Activated naive CD4-positive, alpha-beta T cell treated with anti-CD3 and anti-CD28 coated beads, Interleukin-2, amount 50 U/mL, for 72 hours (primary cell): ENCODE data around the gene MARCHF7. TPM values are rescaled to one million over a fixed set of nuclear protein-coding genes. Genes with fewer than 3 reads are reported as not detected.
"Not testable (repeated sequence)": the region's sequence is repeated elsewhere in the genome, so short reads cannot be mapped to it uniquely, and the experiment has no call there.

Experiments
- ATAC-seq, 2 donors: fragments of 150-1000 bp; cut with Tn5 transposase; 2 replicates each; pipeline ENCODE4 v1.10.0; 2021; ENCODE audit warnings: mild to moderate bottlenecking in 2 of 2, moderate library complexity in 2 of 2
- DNase-seq, 2 donors: peaks; one replicate each; pipeline ENCODE4 v3.0.0; 2021 to 2022; ENCODE audit warnings: low spot score in 2 of 2
- H3K27ac Mint-ChIP-seq, 2 donors: one replicate each; pipeline ENCODE4 v1.8.0; 2022; ENCODE audit warnings: mild to moderate bottlenecking in 2 of 2, mixed read lengths in 2 of 2
- H3K36me3 Mint-ChIP-seq, 2 donors: one replicate each; pipeline ENCODE4 v1.8.0; 2022; ENCODE audit warnings: mixed read lengths in 2 of 2
- H3K9me3 Mint-ChIP-seq, 2 donors: one replicate each; pipeline ENCODE4 v1.8.0; 2022; ENCODE audit warnings: mixed read lengths in 2 of 2
- total RNA-seq, 2 donors: library from RNA; stranded (reverse); gene quantifications; one replicate each; pipeline ENCODE4 v1.2.3, GENCODE V29; 2022

The MARCHF7 gene
- 10 to 100 TPM; 79.1 to 84.9 TPM for total RNA-seq

- peak within 1 kb of the TSS; percentile 99 to 100 for H3K27ac Mint-ChIP-seq
- H3K36me3 Mint-ChIP-seq, result peaks cover 20 to 47% of the 10 kb centered on the region in 2 donors
- ATAC-seq, result peak; percentile 94 to 96
- DNase-seq, result peak; percentile 98
- H3K9me3 Mint-ChIP-seq, result no peaks in the 10 kb centered on the region
Measured at GRCh38 chr2:159712143-159712928, at the start of gene MARCHF7. MARCHF7 (plus strand) TSS chr2:159712506; CDS start chr2:159729023, 16,517 bp downstream.

DNA sequence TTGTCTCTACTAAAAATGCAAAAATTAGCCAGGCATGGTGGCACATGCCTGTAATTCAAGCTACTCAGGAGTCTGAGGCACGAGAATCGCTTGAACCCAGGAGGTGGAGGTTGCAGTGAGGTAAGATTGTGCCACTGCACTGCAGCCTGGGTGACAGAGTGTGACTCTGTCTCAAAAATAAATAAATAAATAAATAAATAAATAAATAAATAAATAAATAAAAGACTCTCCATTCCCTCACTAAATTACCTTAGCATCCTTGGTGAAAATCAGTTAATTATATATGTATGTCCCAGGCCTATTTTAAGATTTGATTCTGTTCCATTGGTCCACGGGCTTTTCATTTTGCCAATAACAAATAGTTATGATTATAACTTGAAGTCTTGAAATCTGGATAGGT lies 44.9 kb upstream of the MARCHF7 start:
- DNase-seq, H3K9me3 Mint-ChIP-seq, H3K27ac Mint-ChIP-seq, H3K36me3 Mint-ChIP-seq, ATAC-seq: not testable (repeated sequence)

DNA sequence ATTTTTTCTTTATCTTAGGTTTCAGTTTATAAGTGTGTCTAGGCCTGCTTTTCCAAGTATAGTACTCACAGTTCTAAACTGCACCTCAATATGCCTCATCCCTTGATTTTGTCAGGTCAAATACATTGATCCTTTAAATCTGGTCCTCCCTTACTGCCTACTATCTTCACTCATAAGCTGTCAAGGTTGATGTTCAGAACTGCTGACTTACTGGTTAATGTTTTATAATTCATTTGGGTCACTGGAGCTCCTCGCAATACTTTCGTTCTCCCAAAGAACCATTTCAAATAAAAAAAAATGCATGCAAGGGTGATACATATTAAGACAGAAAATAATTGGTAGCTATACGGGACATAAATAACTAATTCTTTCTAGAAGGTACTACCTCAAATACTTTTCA lies 41.3 kb upstream of the MARCHF7 start:
- H3K27ac Mint-ChIP-seq, result no peak overlapping the region
- no peak for DNase-seq

DNA sequence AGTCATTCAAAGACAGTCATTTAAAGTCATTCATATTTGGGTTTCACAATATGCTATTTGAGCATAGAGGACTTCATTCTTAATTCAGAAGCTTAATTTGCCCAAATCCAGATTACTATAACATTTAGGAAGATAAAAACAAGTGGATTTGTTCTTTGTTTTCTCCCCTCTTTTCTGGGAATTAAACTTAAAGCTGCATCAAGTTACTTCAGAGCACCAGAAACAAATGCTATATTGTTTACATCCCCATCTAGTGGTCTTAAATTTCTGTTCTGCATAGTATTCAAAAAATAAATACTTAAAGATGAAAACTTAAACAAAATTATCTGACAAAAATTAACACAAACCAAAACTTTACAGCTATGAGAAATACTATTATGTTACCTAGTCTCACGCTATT lies 34.7 kb upstream of the MARCHF7 start:
- DNase-seq (no peak), ATAC-seq (no peak)
- H3K9me3 Mint-ChIP-seq, result no peaks in the 10 kb centered on the region
- no peaks in the 10 kb centered on the region for H3K36me3 Mint-ChIP-seq
- H3K27ac Mint-ChIP-seq, result no peak overlapping the region

More for the DNA sequence above, 41.3 kb upstream of the MARCHF7 start:
- Mint-ChIP-seq H3K9me3 (no peaks in the 10 kb centered on the region), H3K36me3 (no peaks in the 10 kb centered on the region)
- ATAC-seq, result no peak

- no peaks in the 10 kb centered on the region for H3K9me3 Mint-ChIP-seq
- no peak for ATAC-seq
- H3K36me3 Mint-ChIP-seq, result no peaks in the 10 kb centered on the region
- no peak overlapping the region for H3K27ac Mint-ChIP-seq
- DNase-seq, result no peak
Measured at GRCh38 chr2:159680692-159681091, 31.6 kb upstream of the MARCHF7 start.

DNA sequence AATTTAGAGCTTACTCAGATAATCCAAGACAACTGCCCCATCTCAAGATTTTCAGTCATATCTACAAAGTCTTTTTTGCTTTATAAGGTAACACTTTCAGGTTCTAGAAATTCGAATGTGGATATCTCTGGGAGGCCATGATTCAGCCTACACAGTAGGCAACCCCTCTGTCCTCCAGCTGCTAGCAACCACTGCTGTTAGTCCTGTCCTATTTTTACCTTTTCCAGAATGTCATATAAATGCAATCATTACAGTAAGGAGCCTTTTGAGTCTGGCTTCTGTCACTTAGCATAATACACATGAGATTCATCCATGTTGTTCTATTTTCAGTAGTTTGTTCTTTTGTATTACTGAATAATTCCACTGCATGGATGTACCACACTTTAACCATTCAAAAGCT lies 28.5 kb upstream of the MARCHF7 start:
- Mint-ChIP-seq H3K36me3 (no peaks in the 10 kb centered on the region), H3K9me3 (no peaks in the 10 kb centered on the region), H3K27ac (peak overlapping the region in 1 of 2 donors; percentile 30)
- DNase-seq (no peak), ATAC-seq (no peak)

DNA sequence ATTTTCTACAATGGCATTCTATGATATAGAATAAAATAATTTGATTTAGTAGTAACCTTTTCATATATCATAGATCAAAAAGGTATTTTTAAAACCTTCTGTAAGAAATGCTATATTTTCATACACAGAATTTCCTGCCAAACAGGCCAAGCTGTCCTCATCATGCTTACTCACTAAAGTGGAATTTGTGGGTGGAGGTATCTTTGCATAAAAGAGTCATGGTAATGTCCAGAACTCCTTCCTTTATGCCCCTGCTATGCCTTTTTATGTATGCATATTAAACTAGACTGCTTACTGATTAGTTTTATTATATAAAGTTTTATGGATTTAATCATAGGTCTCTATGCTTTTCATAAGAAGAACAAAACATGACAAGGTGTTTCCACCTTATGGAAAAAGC lies 27.5 kb upstream of the MARCHF7 start:
- Mint-ChIP-seq H3K9me3 (no peaks in the 10 kb centered on the region), H3K27ac (no peak overlapping the region), H3K36me3 (no peaks in the 10 kb centered on the region)
- DNase-seq, result no peak
- ATAC-seq, result no peak

GRCh38 chr2:159694500-159695040 lies 17.7 kb upstream of the MARCHF7 start:
- H3K27ac Mint-ChIP-seq, result no peak overlapping the region
- ATAC-seq, result no peak
- H3K9me3 Mint-ChIP-seq, result peaks cover 0 to 3% of the 10 kb centered on the region in 2 donors
- no peak for DNase-seq
- peaks cover 5 to 9% of the 10 kb centered on the region in 2 donors for H3K36me3 Mint-ChIP-seq

- ATAC-seq (no peak), DNase-seq (no peak)
- peaks cover 5 to 9% of the 10 kb centered on the region in 2 donors for H3K36me3 Mint-ChIP-seq
- H3K27ac Mint-ChIP-seq, result no peak overlapping the region
- no peaks in the 10 kb centered on the region for H3K9me3 Mint-ChIP-seq
Measured at GRCh38 chr2:159695795-159696448, 16.4 kb upstream of the MARCHF7 start.

DNA sequence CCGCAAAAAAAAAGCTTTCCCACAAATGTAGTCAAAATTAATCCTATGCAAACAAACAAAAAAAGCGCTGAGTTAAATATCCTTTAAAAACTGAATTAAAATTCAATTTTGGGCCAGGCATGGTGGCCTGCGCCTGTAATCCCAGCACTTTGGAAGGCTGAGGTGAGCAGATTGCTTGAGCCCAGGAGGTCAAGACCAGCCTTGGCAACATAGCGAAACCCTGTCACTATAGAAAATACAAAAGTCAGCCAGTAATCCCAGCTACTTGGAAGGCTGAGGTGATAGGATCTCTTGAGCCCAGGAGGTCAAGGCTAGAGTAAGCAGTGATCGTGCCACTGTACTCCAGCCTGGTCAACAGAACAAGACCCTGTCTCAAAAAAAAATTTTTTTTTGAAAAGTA lies 8.8 kb upstream of the MARCHF7 start:
- Mint-ChIP-seq H3K9me3 (no peaks in the 10 kb centered on the region), H3K36me3 (no peaks in the 10 kb centered on the region), H3K27ac (no peak overlapping the region)
- no peak for ATAC-seq
- DNase-seq, result no peak

DNA sequence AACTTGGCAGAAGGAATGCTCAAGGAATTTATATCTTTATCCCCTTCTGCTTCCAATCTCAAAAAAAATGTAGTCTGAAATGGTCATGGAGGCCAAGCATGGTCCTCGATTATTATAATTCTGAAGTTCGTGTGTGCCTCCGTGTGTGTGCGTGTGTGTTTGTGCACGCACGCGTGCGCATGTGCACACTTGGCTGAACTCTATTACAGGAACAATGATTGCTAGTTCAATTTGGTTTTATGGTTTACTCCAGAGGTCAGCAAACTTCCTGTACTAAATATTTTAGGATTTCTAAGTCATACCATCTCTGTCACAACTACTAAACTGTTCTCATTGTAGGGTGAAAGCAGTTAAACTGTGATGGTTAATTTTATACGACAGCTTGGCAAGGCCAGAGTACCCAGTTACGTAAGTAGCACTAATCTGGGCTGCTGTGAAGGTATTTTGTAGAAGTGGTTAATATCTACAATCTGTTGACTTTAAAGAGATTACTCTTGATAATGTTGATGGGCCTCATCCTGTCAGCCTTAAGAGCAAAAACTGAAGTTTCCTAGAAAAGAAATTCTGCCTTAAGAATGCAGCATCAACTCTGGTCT lies 5.8 kb upstream of the MARCHF7 start:
- ATAC-seq, result no peak
- Mint-ChIP-seq H3K36me3 (no peaks in the 10 kb centered on the region), H3K27ac (no peak overlapping the region), H3K9me3 (no peaks in the 10 kb centered on the region)
- no peak for DNase-seq

DNA sequence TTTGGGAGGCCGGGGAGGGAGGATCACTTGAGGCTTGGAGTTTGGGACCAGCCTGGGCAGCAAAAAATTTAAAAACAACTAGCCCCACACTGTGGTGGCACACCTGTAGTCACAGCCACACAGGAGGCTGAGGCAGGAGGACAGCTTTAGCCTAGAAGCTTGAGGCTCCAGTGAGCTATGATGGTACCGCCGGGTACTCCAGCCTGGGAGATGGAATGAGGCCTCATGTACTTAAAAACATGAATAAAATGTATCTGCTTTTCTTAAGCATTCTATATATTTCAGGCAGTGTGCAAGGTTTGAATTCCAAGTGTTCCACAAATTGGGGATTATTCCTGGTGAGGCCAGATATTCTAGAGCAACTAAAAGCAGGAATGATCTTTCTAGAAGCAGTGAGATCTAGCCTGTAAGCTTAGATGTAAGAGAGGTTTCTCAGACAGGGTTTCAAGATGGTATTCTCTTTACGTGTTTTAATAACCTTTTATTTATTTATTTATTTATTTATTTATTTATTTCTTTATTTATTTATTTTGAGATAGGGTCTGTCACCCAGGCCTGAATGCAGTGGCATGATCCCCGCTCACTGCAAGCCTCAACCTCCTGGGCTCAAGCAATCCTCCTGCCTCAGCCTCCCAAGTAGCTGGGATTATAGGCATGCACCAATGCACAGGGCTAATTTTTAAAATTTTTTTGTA lies 4.1 kb upstream of the MARCHF7 start:
- Mint-ChIP-seq H3K9me3 (no peaks in the 10 kb centered on the region), H3K27ac (no peak overlapping the region), H3K36me3 (peaks cover 10 to 11% of the 10 kb centered on the region in 2 donors)
- DNase-seq, result no peak
- no peak for ATAC-seq

DNA sequence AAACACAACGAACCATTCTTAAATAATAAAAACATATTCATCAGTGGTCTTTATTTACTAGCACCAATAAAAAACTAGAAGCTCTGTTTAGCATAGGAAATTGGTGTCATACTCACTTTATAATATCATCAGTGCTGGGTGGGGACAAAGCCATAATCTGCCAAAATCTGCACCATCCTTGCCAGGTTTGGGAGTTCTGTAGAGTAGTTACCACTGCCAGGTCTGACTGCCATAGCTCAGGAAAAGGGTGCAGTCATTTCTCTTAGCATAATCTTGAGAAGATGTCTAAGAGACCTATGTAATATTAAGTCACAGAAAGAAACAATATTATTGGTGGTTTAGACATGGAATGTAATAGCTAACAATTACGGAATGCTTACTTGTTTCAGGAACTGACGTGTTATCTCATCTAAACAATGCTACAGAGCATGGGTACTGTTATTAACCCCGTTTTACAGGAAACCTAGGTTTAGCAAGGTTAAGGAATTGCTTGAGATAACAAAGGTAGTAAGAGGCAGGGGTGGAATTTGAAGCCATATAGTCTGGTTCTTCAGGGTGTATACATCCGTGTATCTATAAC lies 1.6 kb upstream of the MARCHF7 start:
- DNase-seq, result no peak
- Mint-ChIP-seq H3K9me3 (no peaks in the 10 kb centered on the region), H3K36me3 (peaks cover 15 to 31% of the 10 kb centered on the region in 2 donors), H3K27ac (no peak overlapping the region)
- ATAC-seq, result no peak

GRCh38 chr2:159711562-159712142 lies 654 bp upstream of the MARCHF7 start:
- DNase-seq (no peak), ATAC-seq (no peak)
- Mint-ChIP-seq H3K27ac (peak overlapping the region; percentile 95 to 99), H3K36me3 (peaks cover 16 to 41% of the 10 kb centered on the region in 2 donors), H3K9me3 (no peaks in the 10 kb centered on the region)

DNA sequence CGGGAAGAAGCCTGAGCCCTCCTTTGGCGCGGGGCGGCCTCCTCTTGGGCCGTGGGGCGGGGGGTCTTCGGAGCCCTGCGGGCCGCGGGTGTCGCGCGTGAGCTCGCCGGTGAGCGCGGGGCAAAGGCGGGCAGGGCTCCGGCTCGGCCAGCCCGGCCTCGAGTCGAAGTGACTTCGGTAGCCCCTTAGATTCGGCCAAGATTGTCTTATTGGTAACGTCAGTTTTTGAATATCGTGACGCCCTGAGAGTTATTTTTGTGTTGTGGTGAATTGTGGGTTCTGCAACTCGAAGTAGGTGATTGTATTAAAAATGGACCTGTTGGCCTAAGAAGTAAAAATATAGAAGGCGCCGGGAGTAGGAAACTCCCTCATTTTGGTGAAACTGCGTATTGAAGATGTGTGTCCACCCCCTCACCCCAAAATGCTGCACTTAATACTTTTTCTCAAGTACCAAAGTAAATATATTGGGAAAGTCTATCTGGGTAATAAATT lies 669 bp downstream of the MARCHF7 start:
- Mint-ChIP-seq H3K9me3 (no peaks in the 10 kb centered on the region), H3K36me3 (peaks cover 20 to 49% of the 10 kb centered on the region in 2 donors), H3K27ac (peak overlapping the region; percentile 99 to 100)
- ATAC-seq (no peak), DNase-seq (no peak)
